Fibroblast of lung (primary cell): ENCODE measurements around the gene CT47C1.

Experiments used
- CTCF ChIP-seq, 2 donors: IDR thresholded peaks in 1 of 2; conservative IDR thresholded peaks in 1 of 2; 1 replicate in 1 of 2; 2 replicates in 1 of 2; pipeline ENCODE4 v1.5.1; 2011 to 2012; ENCODE audit warnings: low read length in 2 of 2, control low read depth in 1 of 2, inconsistent platforms in 1 of 2, low read depth in 1 of 2, mild to moderate bottlenecking in 1 of 2
- EZH2 ChIP-seq: IDR thresholded peaks from 2 replicates; pipeline ENCODE4 v1.5.1; 2012; ENCODE audit warnings: low read length, control low read depth, mild to moderate bottlenecking; ENCODE audit errors: missing control alignments

- TF ChIP-seq EZH2: no peak
- no peak for TF ChIP-seq CTCF (conservative IDR thresholded peaks at IDR 0.05 in 1 of 2, IDR thresholded peaks at IDR 0.05 in 1 of 2; ENCODE audit: low read depth in 1 of 2, low read length in 2 of 2)
These were observed 46.9 kb upstream of the CT47C1 start for GRCh38 chrX:119025900-119026299.
